Raji (cell line): ENCODE results near the gene CHRM2.

ENCODE experiments used
- POLR2A ChIP-seq: IDR thresholded peaks from 2 replicates; pipeline ENCODE4 v1.6.1; 2011; ENCODE audit warnings: low read depth, low read length, control low read depth; ENCODE audit not compliant: insufficient read depth

The CHRM2 gene

GRCh38 chr7:136969761-136970160 lies 101.3 kb downstream of the CHRM2 start:
- no peak for TF ChIP-seq POLR2A

GRCh38 chr7:136971776-136972175 lies 103.3 kb downstream of the CHRM2 start:
- TF ChIP-seq POLR2A: no peak

DNA sequence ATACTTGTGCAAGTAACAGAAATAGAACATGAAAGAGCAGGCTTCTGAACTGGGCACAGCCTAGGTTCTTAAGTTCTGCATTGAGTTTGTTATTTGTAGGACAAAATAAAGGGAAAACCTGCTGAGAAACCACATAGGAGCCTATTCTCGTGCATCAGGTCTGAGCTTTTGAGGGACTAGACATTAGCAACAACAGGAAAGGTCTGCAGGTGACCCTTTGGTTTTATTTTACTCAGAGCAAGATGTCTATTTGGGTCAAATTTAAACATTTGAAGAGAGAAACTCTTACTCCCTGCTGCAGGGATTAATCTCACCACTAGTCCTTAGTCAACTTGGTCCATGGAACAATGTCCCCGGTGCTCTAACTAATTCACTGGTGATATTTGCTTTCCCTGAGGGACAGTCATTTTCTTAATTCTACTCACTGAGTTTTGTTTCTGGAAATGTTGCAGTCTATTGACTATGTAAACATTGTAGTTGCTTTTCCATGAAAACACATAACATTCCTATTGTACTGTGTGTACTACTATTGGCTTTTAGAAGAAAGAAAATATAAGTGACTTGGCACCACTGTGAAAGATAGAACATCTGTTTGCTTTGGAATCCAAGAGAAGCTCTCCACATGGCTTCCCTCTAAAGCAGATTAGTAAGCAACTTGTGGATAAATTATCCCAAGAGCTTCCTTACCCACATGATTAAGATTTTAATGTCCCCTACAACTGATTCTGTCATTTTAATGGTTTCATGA lies 108.2 kb downstream of the CHRM2 start:
- no peak for TF ChIP-seq POLR2A

DNA sequence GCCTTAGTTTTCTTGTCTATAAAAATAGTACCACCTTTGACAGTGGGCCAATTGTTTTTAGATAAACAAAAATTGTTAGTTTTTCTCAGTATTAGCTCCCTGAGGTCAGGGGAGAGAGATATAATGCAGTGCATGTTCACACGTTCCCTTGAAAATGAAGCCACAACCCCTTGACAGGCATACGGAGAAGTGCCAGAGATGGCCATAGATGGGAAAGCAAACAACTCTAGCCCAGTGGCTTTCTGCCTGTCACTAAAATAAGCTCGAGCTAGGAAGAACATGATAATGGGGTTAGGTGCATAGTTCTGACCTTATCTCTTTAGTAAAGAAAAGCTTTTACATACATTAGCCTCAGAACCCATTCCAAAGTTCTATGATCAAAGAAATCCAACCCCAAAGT lies 124.9 kb downstream of the CHRM2 start:
- no peak for TF ChIP-seq POLR2A

DNA sequence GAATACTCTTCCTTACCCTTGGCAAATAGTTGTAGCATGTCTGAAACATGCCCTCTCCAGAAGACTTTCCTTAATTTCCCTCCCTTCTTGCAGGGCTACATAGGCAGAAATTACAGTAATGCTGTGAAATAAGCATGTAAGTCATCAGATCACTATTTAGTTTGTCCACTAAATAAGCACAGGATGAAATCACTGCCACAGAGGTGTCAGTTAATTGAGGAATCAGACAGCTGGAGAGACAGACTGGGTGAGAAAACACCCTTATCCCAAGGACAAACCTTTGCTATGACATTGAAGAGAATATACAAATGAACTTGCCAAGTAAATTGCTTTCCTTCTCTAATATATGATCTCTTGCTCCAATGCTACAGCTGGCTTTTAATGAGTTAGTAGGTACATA lies 129.3 kb downstream of the CHRM2 start:
- TF ChIP-seq POLR2A: no peak

DNA sequence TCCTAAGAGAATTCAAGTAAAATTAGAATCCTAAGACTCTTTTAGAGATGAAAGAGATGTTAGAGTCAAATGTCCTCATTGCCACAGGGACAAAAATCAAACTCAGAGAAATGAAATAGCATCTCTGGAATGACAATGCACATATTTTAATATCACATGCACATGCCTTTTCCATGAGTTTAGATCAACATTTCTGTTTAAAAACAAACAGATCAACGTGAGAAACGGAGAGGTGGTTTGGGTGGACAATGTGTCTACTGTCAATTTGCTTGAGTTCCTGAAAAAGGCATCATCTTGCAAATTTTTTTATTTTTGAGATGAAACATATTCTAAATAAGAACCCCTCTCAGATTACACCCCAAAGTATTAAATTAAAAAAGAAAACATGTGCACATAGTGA lies 130.0 kb downstream of the CHRM2 start:
- no peak for TF ChIP-seq POLR2A

GRCh38 chr7:137000621-137001020 lies 132.2 kb downstream of the CHRM2 start:
- TF ChIP-seq POLR2A: no peak

DNA sequence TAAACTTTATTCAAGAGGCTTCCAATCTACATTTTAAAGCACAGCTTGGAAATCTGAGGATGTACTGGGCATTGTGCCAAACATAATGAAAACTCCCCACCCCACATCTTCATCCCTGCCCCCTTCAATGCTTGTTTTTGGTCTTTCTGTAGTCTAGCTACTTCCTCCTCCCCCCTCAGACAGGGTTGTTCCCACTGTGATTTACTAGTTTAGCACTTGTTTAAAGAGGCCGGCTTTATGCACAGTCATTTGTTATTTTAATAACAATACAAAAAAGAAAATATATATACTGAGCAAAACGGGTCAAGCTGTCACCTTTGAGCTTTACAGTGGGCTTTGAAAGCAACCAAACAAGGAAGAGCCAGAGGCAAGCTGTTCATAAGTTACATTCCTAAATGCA lies 132.6 kb downstream of the CHRM2 start:
- TF ChIP-seq POLR2A: no peak

DNA sequence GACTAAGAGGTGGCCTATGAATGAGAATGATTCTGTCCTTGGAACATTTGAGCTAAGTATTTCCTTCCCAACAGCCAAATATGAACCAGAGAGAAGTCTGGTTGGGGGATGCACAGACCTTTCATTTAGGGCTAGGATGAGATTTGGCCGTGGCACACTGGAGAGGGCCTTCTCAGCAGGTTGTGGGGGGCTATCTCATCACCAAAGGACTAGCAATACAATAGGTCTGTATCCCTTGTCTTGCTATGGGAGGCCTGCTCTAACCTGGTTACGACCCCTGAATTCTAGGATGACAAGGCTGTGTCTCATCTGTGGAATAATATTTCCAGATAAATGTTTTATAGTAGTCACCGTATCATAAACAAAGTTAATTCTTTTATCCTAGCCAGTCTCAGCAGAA lies 133.0 kb downstream of the CHRM2 start:
- no peak for TF ChIP-seq POLR2A

GRCh38 chr7:137003086-137003485 lies 134.6 kb downstream of the CHRM2 start:
- no peak for TF ChIP-seq POLR2A

GRCh38 chr7:137003566-137003965 lies 135.1 kb downstream of the CHRM2 start:
- no peak for TF ChIP-seq POLR2A

GRCh38 chr7:137005873-137006272 lies 137.4 kb downstream of the CHRM2 start:
- TF ChIP-seq POLR2A: no peak

- no peak for TF ChIP-seq POLR2A
Observed at GRCh38 chr7:137006293-137006692, 137.8 kb downstream of the CHRM2 start.

DNA sequence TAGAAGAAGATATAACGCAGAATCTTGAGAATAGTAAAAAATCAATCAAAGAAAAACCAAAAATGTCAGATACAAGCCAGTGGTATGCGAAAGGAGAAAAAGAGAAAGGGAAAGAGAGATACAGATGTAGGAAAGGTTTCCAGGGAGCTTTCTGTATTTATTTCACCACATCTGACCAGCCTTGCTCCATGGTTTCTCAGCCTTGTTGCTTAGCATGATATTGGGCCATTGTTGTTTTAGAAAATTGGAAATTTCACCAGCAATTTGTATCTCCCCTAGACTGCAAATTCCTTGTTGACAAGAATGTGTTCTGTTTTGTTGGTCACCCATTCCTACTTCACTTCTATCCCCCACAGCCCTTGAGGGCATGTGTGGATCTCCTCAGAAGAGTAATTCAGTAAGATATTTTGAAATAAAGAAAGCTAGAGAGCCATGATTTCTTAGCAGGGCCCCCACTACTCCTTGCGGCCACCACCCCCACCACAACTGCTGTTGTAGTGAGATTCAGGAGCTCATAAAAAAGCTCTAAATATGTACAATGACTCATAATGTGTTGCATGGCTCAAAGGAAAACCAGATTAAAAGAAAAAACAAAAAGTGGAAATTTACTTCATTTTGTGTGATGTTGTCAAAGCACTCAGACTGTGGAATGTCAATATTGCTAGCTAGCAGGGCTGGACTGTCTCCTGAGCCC lies 138.7 kb downstream of the CHRM2 start:
- TF ChIP-seq POLR2A: no peak

- TF ChIP-seq POLR2A: no peak
Observed at GRCh38 chr7:137009404-137009803, 141.0 kb downstream of the CHRM2 start.

GRCh38 chr7:137015015-137015414 lies 146.6 kb downstream of the CHRM2 start:
- TF ChIP-seq POLR2A: no peak

GRCh38 chr7:137017221-137017620 lies 148.8 kb downstream of the CHRM2 start:
- no peak for TF ChIP-seq POLR2A
